ENCODE data around the gene SNCG. TPM values are rescaled to one million over a fixed set of nuclear protein-coding genes. Genes with fewer than 3 reads are reported as not detected.

The SNCG gene
- total RNA-seq, 1 experiment from 2014 or later: 5.5 TPM

DNA sequence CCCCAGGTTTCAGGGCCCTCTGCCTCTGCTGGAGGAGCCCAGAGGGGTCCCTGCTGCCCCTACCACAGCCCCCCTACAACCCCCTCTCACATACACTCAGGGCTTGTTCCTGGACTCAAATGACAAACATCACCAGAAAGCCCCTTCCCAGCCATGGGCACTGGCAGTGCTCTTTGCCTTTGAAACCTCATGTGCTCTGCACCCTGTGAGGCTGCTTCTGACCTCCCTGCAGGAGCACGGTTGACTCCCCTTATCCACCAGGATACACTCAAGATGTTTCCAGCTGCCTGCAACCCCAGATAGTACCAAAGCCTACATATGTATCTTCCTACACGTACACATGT, 6.4 kb downstream of the SNCG start:
- Histone ChIP-seq H3K4me2 (ENCODE audit: insufficient read depth, insufficient read length, low read length) (no peak overlapping the region), H3K23ac (ENCODE audit: insufficient read length, low read depth, low read length) (no peak overlapping the region), H3K4me1 (ENCODE audit: insufficient read depth, low read length) (peaks cover 2% of the 10 kb centered on the region; the same call in 1 of the 2 replicates), H3K18ac (ENCODE audit: insufficient read length, low read depth, low read length) (no peak overlapping the region), H2BK120ac (ENCODE audit: low read depth, low read length, poor library complexity, severe bottlenecking) (no peak overlapping the region), H2BK20ac (ENCODE audit: low read depth, low read length, poor library complexity, severe bottlenecking) (no peak overlapping the region), H2AFZ (ENCODE audit: low read length) (no peak overlapping the region), H2AK5ac (ENCODE audit: insufficient read length, low read length) (no peak overlapping the region), H3K14ac (ENCODE audit: insufficient read depth, low read length) (no peak overlapping the region), H3K4ac (ENCODE audit: low read depth, low read length) (no peak overlapping the region), H2BK15ac (ENCODE audit: low read depth, low read length) (no peak overlapping the region), H3K79me1 (ENCODE audit: insufficient read depth, low read depth, low read length, poor library complexity, severe bottlenecking) (no peaks in the 10 kb centered on the region), H3K56ac (ENCODE audit: insufficient read length, low read depth, low read length) (no peak overlapping the region), H4K5ac (ENCODE audit: insufficient read length, low read depth, low read length) (no peak overlapping the region), H3K23me2 (ENCODE audit: insufficient read length, low read depth, low read length, poor library complexity, severe bottlenecking) (no peaks in the 10 kb centered on the region), H4K8ac (replicated peaks; ENCODE audit: insufficient read length, low read depth, low read length) (no peak overlapping the region), H2BK5ac (ENCODE audit: insufficient read length, low read length) (no peak overlapping the region), H3K9me3 (ENCODE audit: control insufficient read depth, low read depth, low read length) (no peaks in the 10 kb centered on the region), H4K20me1 (ENCODE audit: control insufficient read depth, insufficient read depth, insufficient read length) (no peaks in the 10 kb centered on the region), H3T11ph (ENCODE audit: low read length) (no peak overlapping the region), H3K9ac (ENCODE audit: extremely low read depth, insufficient read length, low read length) (no peak overlapping the region), H3K27me3 (ENCODE audit: insufficient read depth, low read length) (no peaks in the 10 kb centered on the region), H4K91ac (ENCODE audit: insufficient read length, low read depth, low read length) (no peak overlapping the region), H3K27ac (ENCODE audit: insufficient read length, low read depth, low read length) (no peak overlapping the region), H3K79me2 (ENCODE audit: insufficient read depth, low read length) (no peaks in the 10 kb centered on the region), H2BK12ac (ENCODE audit: insufficient read length, low read depth, low read length) (no peak overlapping the region)
- Mint-ChIP-seq H3K9me3 (no peaks in the 10 kb centered on the region), H3K4me1 (peaks cover 20 to 32% of the 10 kb centered on the region in 2 experiments), H3K27ac (no peak overlapping the region), H3K27me3 (ENCODE audit: low read depth) (no peaks in the 10 kb centered on the region; the same call in 1 of the 2 replicates), H3K4me3 (no peak overlapping the region), H3K36me3 (ENCODE audit: insufficient read depth in 1 of 3, low read depth in 3 of 3) (no peaks in the 10 kb centered on the region)
- TF ChIP-seq, protein P1, sequence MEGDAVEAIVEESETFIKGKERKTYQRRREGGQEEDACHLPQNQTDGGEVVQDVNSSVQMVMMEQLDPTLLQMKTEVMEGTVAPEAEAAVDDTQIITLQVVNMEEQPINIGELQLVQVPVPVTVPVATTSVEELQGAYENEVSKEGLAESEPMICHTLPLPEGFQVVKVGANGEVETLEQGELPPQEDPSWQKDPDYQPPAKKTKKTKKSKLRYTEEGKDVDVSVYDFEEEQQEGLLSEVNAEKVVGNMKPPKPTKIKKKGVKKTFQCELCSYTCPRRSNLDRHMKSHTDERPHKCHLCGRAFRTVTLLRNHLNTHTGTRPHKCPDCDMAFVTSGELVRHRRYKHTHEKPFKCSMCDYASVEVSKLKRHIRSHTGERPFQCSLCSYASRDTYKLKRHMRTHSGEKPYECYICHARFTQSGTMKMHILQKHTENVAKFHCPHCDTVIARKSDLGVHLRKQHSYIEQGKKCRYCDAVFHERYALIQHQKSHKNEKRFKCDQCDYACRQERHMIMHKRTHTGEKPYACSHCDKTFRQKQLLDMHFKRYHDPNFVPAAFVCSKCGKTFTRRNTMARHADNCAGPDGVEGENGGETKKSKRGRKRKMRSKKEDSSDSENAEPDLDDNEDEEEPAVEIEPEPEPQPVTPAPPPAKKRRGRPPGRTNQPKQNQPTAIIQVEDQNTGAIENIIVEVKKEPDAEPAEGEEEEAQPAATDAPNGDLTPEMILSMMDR (conservative IDR thresholded peaks at IDR 0.05): no peak
- DNase-seq: no peak
- WGBS (ENCODE audit: extremely low coverage, insufficient read length, low lambda C conversion rate): no CpG with 5 or more reads among the region's 2 CpGs
